Astrocyte (in vitro differentiated cells and primary cell): Measurements from ENCODE around the gene THTPA. TPM values are rescaled to one million over a fixed set of nuclear protein-coding genes. Genes with fewer than 3 reads are reported as not detected.

ENCODE experiments used
- DNase-seq: peaks from one replicate; pipeline ENCODE4 v3.0.0-alpha.2; 2010; ENCODE audit warnings: low read depth
- FAIRE-seq: peaks from 2 replicates; lab custom pipeline; 2011; peaks lifted over from hg19 to GRCh38; lab: Jason Lieb, UNC
- H2AFZ ChIP-seq: 2 replicates; pipeline ENCODE4 v1.6.0; 2012; ENCODE audit warnings: low read depth, low read length, inconsistent platforms
- H3K27ac ChIP-seq: 2 replicates; pipeline ENCODE4 v1.5.1; 2011; ENCODE audit warnings: low read depth, low read length, inconsistent platforms
- H3K27me3 ChIP-seq: 2 replicates; pipeline ENCODE4 v1.6.0; 2011; ENCODE audit warnings: low read length, inconsistent platforms; ENCODE audit not compliant: insufficient read depth
- H3K36me3 ChIP-seq: 2 replicates; pipeline ENCODE4 v1.5.1; 2011; ENCODE audit warnings: low read length, inconsistent platforms; ENCODE audit not compliant: insufficient read depth
- H3K4me1 ChIP-seq: 2 replicates; pipeline ENCODE4 v1.5.1; 2011; ENCODE audit warnings: low read length, inconsistent platforms; ENCODE audit not compliant: insufficient read depth
- H3K4me2 ChIP-seq: 2 replicates; pipeline ENCODE4 v1.6.0; 2012; ENCODE audit warnings: low read length, inconsistent platforms
- H3K4me3 ChIP-seq: 2 replicates; pipeline ENCODE4 v1.5.1; 2011; ENCODE audit warnings: low read depth, mild to moderate bottlenecking, low read length, inconsistent platforms; ENCODE audit not compliant: insufficient read depth
- H3K79me2 ChIP-seq: 2 replicates; pipeline ENCODE4 v1.6.0; 2012; ENCODE audit warnings: mild to moderate bottlenecking, low read length, inconsistent platforms; ENCODE audit not compliant: insufficient read depth
- H3K9ac ChIP-seq: 2 replicates; pipeline ENCODE4 v1.6.0; 2012; ENCODE audit warnings: mild to moderate bottlenecking, low read length, inconsistent platforms
- H3K9me3 ChIP-seq: 2 replicates; pipeline ENCODE4 v1.5.1; 2012; ENCODE audit warnings: low read depth, mild to moderate bottlenecking, low read length, inconsistent platforms; ENCODE audit not compliant: insufficient read depth
- H4K20me1 ChIP-seq: 2 replicates; pipeline ENCODE4 v1.6.0; 2012; ENCODE audit warnings: low read length, inconsistent platforms; ENCODE audit not compliant: insufficient read depth
- H3K27ac Mint-ChIP-seq: one replicate; pipeline ENCODE4 v1.8.0; 2021; ENCODE audit warnings: mild to moderate bottlenecking, mixed read lengths; ENCODE audit not compliant: unreplicated experiment
- H3K27me3 Mint-ChIP-seq: one replicate; pipeline ENCODE4 v1.8.0; 2021; ENCODE audit warnings: low read depth, mixed read lengths; ENCODE audit not compliant: unreplicated experiment
- H3K36me3 Mint-ChIP-seq: one replicate; pipeline ENCODE4 v1.8.0; 2021; ENCODE audit warnings: low read depth, mixed read lengths; ENCODE audit not compliant: unreplicated experiment
- H3K4me1 Mint-ChIP-seq: one replicate; pipeline ENCODE4 v1.8.0; 2021; ENCODE audit warnings: low read depth, mixed read lengths; ENCODE audit not compliant: unreplicated experiment
- H3K4me3 Mint-ChIP-seq: one replicate; pipeline ENCODE4 v1.8.0; 2021; ENCODE audit warnings: mild to moderate bottlenecking, moderate library complexity, mixed read lengths; ENCODE audit not compliant: unreplicated experiment
- H3K9me3 Mint-ChIP-seq: one replicate; pipeline ENCODE4 v1.8.0; 2021; ENCODE audit warnings: mild to moderate bottlenecking, mixed read lengths; ENCODE audit not compliant: unreplicated experiment
- CTCF ChIP-seq: IDR thresholded peaks from 2 replicates; pipeline ENCODE4 v1.5.1; 2011; ENCODE audit warnings: low read depth, mild to moderate bottlenecking, inconsistent platforms, low read length, moderate library complexity; ENCODE audit not compliant: insufficient read depth
- EZH2 ChIP-seq: IDR thresholded peaks from 2 replicates; pipeline ENCODE4 v1.6.1; 2012; ENCODE audit warnings: mild to moderate bottlenecking, low read length, inconsistent platforms; ENCODE audit not compliant: insufficient read depth
- total RNA-seq: library from RNA; stranded (reverse); gene quantifications from 2 replicates; pipeline ENCODE4 v1.2.1, GENCODE V29; 2021

The THTPA gene
- total RNA-seq, 1 donor from 2014 or later: 8.1 TPM

- no peaks in the 10 kb centered on the region for H3K9me3 ChIP-seq
- peaks cover 2% of the 10 kb centered on the region for H3K9me3 Mint-ChIP-seq
- H3K79me2 ChIP-seq: no peaks in the 10 kb centered on the region
- H3K27me3 Mint-ChIP-seq: no peaks in the 10 kb centered on the region
- H3K4me3 ChIP-seq: no peak overlapping the region
- no peaks in the 10 kb centered on the region for H3K36me3 ChIP-seq
- no peak for FAIRE-seq
- peaks cover 25% of the 10 kb centered on the region for H3K36me3 Mint-ChIP-seq
- no peak overlapping the region for H3K9ac ChIP-seq
- H3K4me1 ChIP-seq: no peaks in the 10 kb centered on the region
- TF ChIP-seq CTCF: no peak
- TF ChIP-seq EZH2: no peak
- no peak overlapping the region for H3K27ac ChIP-seq
- no peaks in the 10 kb centered on the region for H4K20me1 ChIP-seq
- no peak overlapping the region for H3K4me3 Mint-ChIP-seq
- H3K4me2 ChIP-seq: no peak overlapping the region
- no peak overlapping the region for H2AFZ ChIP-seq
- no peak overlapping the region for H3K27ac Mint-ChIP-seq
- no peaks in the 10 kb centered on the region for H3K27me3 ChIP-seq
- DNase-seq: no peak
- H3K4me1 Mint-ChIP-seq: peaks cover 18% of the 10 kb centered on the region
These were observed 33.4 kb upstream of the THTPA start for GRCh38 chr14:23522643-23523198.

DNA sequence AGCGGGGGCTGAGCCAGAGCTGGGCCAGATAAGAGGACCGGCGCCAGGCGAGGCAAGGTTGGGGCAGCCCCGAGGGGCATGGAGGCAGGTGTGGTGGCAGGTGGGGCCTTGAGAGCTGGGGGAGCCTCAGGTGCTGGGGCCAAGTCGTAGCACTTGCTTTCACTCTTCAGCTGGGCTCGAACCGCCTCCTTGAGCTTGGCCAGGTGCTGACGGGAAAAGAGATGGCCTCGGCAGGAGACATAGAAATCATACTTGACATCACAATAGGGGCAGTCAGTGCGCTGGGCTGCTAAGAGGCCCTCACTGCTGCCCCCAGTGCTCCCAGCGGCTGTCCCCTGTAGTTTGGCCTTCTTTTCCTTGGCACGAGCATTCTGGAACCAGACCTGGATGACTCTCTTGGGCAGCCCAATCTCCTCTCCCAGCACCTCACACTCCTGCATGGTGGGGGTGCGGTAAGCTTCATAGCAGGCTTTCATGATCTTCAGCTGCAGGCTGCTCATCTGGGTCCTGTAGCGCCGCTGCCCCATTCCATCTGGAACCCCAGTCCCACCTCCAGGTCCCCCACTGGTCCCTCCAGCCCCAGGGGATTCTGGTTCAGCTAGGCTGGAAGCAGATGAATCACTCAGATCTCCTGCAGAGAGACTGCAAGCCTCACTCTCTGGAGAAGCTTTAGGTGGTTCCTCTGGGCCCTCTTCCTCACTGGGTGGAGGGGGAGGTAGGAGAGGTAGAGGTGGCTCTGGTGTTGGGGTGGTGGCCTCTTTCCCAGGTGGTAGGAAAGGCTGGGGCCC, 32.6 kb upstream of the THTPA start:
- Histone ChIP-seq H2AFZ (no peak overlapping the region), H3K4me1 (no peaks in the 10 kb centered on the region), H3K9ac (no peak overlapping the region), H3K27ac (no peak overlapping the region), H3K4me2 (no peak overlapping the region), H3K9me3 (no peaks in the 10 kb centered on the region), H3K27me3 (no peaks in the 10 kb centered on the region), H3K36me3 (no peaks in the 10 kb centered on the region), H3K4me3 (no peak overlapping the region), H3K79me2 (no peaks in the 10 kb centered on the region), H4K20me1 (no peaks in the 10 kb centered on the region)
- peaks cover 13% of the 10 kb centered on the region for H3K4me1 Mint-ChIP-seq
- no peaks in the 10 kb centered on the region for H3K27me3 Mint-ChIP-seq
- H3K4me3 Mint-ChIP-seq: no peak overlapping the region
- DNase-seq (no peak), FAIRE-seq (no peak)
- no peak for TF ChIP-seq EZH2
- TF ChIP-seq CTCF: no peak
- peaks cover 26% of the 10 kb centered on the region for H3K36me3 Mint-ChIP-seq
- H3K9me3 Mint-ChIP-seq: peaks cover 2% of the 10 kb centered on the region
- no peak overlapping the region for H3K27ac Mint-ChIP-seq

GRCh38 chr14:23524954-23525353, 31.1 kb upstream of the THTPA start:
- TF ChIP-seq CTCF (no peak), EZH2 (no peak)
- H3K36me3 ChIP-seq: no peaks in the 10 kb centered on the region
- FAIRE-seq (no peak), DNase-seq (no peak)
- no peaks in the 10 kb centered on the region for H3K9me3 ChIP-seq
- Mint-ChIP-seq H3K4me1 (no peaks in the 10 kb centered on the region), H3K4me3 (no peak overlapping the region), H3K27ac (no peak overlapping the region), H3K27me3 (no peaks in the 10 kb centered on the region), H3K9me3 (peaks cover 2% of the 10 kb centered on the region), H3K36me3 (peaks cover 33% of the 10 kb centered on the region)
- H3K27me3 ChIP-seq: no peaks in the 10 kb centered on the region
- no peaks in the 10 kb centered on the region for H4K20me1 ChIP-seq
- no peak overlapping the region for H3K27ac ChIP-seq
- H3K4me2 ChIP-seq: no peak overlapping the region
- no peak overlapping the region for H3K4me3 ChIP-seq
- H3K79me2 ChIP-seq: no peaks in the 10 kb centered on the region
- no peak overlapping the region for H3K9ac ChIP-seq
- no peak overlapping the region for H2AFZ ChIP-seq
- H3K4me1 ChIP-seq: no peaks in the 10 kb centered on the region
